ENCODE data around the gene NHEJ1.

DNA sequence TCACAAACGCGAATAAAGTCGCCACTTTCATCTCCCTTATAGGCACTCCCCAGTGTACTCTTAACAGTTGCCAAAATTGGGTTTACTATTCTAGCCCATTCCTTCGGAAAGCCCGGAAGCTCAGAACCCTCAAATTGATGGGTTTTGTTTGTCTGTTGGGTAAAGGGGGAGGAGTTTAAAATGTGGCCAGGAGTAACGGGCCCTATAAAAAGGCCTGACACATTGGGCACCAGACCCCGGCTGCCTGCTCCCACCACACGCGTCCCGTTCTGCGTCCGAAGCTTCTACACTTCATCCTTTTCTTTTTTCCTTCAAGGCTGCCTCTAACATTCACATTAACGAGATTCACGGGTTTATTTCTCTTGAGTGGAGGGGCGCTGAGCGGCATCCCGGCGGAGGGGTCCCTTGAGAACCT, 837 bp downstream of the NHEJ1 start:
- no peak for TF ChIP-seq CTCF (conservative IDR thresholded peaks at IDR 0.05; ENCODE audit: low read length)
- no peak for TF ChIP-seq EZH2phosphoT487 (IDR thresholded peaks at IDR 0.05; ENCODE audit: borderline replicate concordance, low read depth, low read length)
